NT2/D1 (cell line): Measurements from ENCODE around the gene GMEB2.

Source experiments
- YY1 ChIP-seq: IDR thresholded peaks from 2 replicates; pipeline ENCODE4 v1.6.1; 2011; ENCODE audit not compliant: insufficient read length, insufficient read depth
- ZNF274 ChIP-seq: IDR thresholded peaks from 2 replicates; pipeline ENCODE4 v1.6.1; 2011; ENCODE audit warnings: mild to moderate bottlenecking, low read depth, low read length

GRCh38 chr20:63602321-63602720 is 24.6 kb downstream of the GMEB2 start:
- no peak for TF ChIP-seq YY1
- no peak for TF ChIP-seq ZNF274
